HCT116 (cell line): ENCODE data around the gene C4BPB. TPM values are rescaled to one million over a fixed set of nuclear protein-coding genes. Genes with fewer than 3 reads are reported as not detected.

Source experiments
- ATAC-seq: fragments of 200-7000 bp; cut with Tn5 transposase; 2 replicates; pipeline ENCODE4 v1.9.1; 2020; ENCODE audit warnings: mild to moderate bottlenecking, moderate library complexity
- BruUV-seq: library from RNA; stranded (reverse); fragments of 400-500 nt; replicated peaks from 2 replicates; lab custom pipeline; 2021; lab: Mats Ljungman, UMichigan
- CTCF ChIA-PET: fragments of 300-600 bp; sonication (Branson Sonifier 250); formaldehyde crosslinking; loops from one replicate; lab custom pipeline; 2021; ENCODE audit warnings: antibody characterized with exemption; lab: Charles Lee
- POLR2A ChIA-PET: fragments of 300-600, 350-600 bp; sonication (Branson Sonifier 250); formaldehyde crosslinking; loops from one replicate; lab custom pipeline; 2021; ENCODE audit warnings: antibody characterized with exemption; lab: Charles Lee
- RAD21 ChIA-PET, 2 experiments: fragments of 300-600 bp; sonication (Branson Sonifier 250); formaldehyde crosslinking; loops; one replicate each; lab custom pipeline; 2023; ENCODE audit warnings: low total read pairs in 2 of 2; ENCODE audit not compliant: uncharacterized antibody in 2 of 2, unreplicated experiment in 2 of 2, low non-redundant PET in 1 of 2; lab: Charles Lee
- DNase-seq: peaks from one replicate; pipeline ENCODE4 v3.0.0-alpha.2; 2010; ENCODE audit warnings: low read depth, low spot score
- H2AFZ ChIP-seq: fragments of 200-600 bp; shearing (Covaris generic), sonication (generic); 2 replicates; pipeline ENCODE4 v1.6.1; 2017; ENCODE audit warnings: low read depth, mixed run types, mixed read lengths, antibody characterized with exemption, low read length; ENCODE audit not compliant: poor library complexity, severe bottlenecking
- H3K27ac ChIP-seq: 2 replicates; pipeline ENCODE4 v1.5.1; 2012; ENCODE audit warnings: low read depth, low read length
- H3K27me3 ChIP-seq: fragments of 200-600 bp; sonication (generic); 2 replicates; pipeline ENCODE4 v1.6.1; 2016; ENCODE audit warnings: mixed run types, low read length, mixed read lengths; ENCODE audit not compliant: insufficient read depth
- H3K36me3 ChIP-seq, 2 experiments: fragments of 200-500 bp in 1 of 2; fragments of 200-600 bp in 1 of 2; sonication (Bioruptor generic) in 1 of 2; sonication (generic) in 1 of 2; 2 replicates each; pipeline versions ENCODE4 v1.5.1 to v1.6.1; 2014 to 2016; ENCODE audit warnings: low read length in 2 of 2, inconsistent platforms in 1 of 2, mixed read lengths in 1 of 2, mixed run types in 1 of 2; ENCODE audit not compliant: insufficient read depth in 2 of 2, control insufficient read depth in 1 of 2
- H3K4me1 ChIP-seq, 2 experiments: fragments of 200-600 bp in 1 of 2; sonication (generic) in 1 of 2; 2 replicates each; pipeline versions ENCODE4 v1.5.1 to v1.6.1; 2012 to 2017; ENCODE audit warnings: low read length in 2 of 2, inconsistent platforms in 1 of 2, mild to moderate bottlenecking in 1 of 2, mixed read lengths in 1 of 2, mixed run types in 1 of 2, moderate library complexity in 1 of 2; ENCODE audit not compliant: insufficient read depth in 2 of 2, control insufficient read depth in 1 of 2
- H3K4me2 ChIP-seq: fragments of 200-600 bp; sonication (generic); 2 replicates; pipeline ENCODE4 v1.6.1; 2017; ENCODE audit warnings: mixed run types, low read length, mixed read lengths
- H3K4me3 ChIP-seq, 2 experiments: fragments of 200-600 bp in 1 of 2; sonication (generic) in 1 of 2; replicated peaks in 1 of 2; 2 replicates each; pipeline ENCODE4 v1.5.1; 2011 to 2016; ENCODE audit warnings: low read length in 2 of 2, control low read depth in 1 of 2, low read depth in 1 of 2, mild to moderate bottlenecking in 1 of 2, mixed read lengths in 1 of 2, mixed run types in 1 of 2
- H3K79me2 ChIP-seq: fragments of 200-600 bp; sonication (generic); 2 replicates; pipeline ENCODE4 v1.6.1; 2017; ENCODE audit warnings: mild to moderate bottlenecking, mixed run types, low read length, moderate library complexity, mixed read lengths; ENCODE audit not compliant: insufficient read depth
- H3K9ac ChIP-seq: fragments of 200-600 bp; sonication (generic); 2 replicates; pipeline ENCODE4 v1.6.1; 2016; ENCODE audit warnings: low read length, mixed read lengths
- H3K9me2 ChIP-seq: fragments of 200-600 bp; sonication (generic), shearing (Covaris generic); 2 replicates; pipeline ENCODE4 v1.6.1; 2017; ENCODE audit warnings: mixed run types, mild to moderate bottlenecking, moderate library complexity; ENCODE audit not compliant: insufficient read depth
- H3K9me3 ChIP-seq, 2 experiments: fragments of 200-500 bp in 1 of 2; fragments of 200-600 bp in 1 of 2; sonication (Bioruptor generic) in 1 of 2; sonication (generic) in 1 of 2; 2 replicates each; pipeline ENCODE4 v1.6.1; 2014 to 2017; ENCODE audit warnings: low read length in 2 of 2, mixed read lengths in 2 of 2, inconsistent platforms in 1 of 2, low read depth in 1 of 2, mild to moderate bottlenecking in 1 of 2, mixed run types in 1 of 2, moderate library complexity in 1 of 2; ENCODE audit not compliant: control insufficient read depth in 1 of 2, insufficient read depth in 1 of 2
- H4K20me1 ChIP-seq: fragments of 200-600 bp; sonication (generic), shearing (Covaris generic); 2 replicates; pipeline ENCODE4 v1.6.1; 2017; ENCODE audit warnings: mixed run types, mild to moderate bottlenecking, moderate library complexity; ENCODE audit not compliant: insufficient read depth
- EZH2 ChIP-seq: fragments of 200-600 bp; sonication (generic); IDR thresholded peaks from 2 replicates; pipeline ENCODE4 v1.6.1; 2017; ENCODE audit warnings: antibody characterized with exemption, mixed run types
- FOSL1 ChIP-seq: IDR thresholded peaks from 2 replicates; pipeline ENCODE4 v1.6.1; 2012; ENCODE audit warnings: low read depth
- JUND ChIP-seq: IDR thresholded peaks from 2 replicates; pipeline ENCODE4 v1.6.1; 2012
- RAD21 ChIP-seq: IDR thresholded peaks from 2 replicates; pipeline ENCODE4 v1.6.1; 2012; ENCODE audit warnings: low read depth, mild to moderate bottlenecking
- intact Hi-C: fragments of 100-400 bp; cut with micrococcal nuclease; formaldehyde crosslinking; loops from 2 replicates; pipeline ENCODE4 v1.10.0; 2022
- total RNA-seq: library from RNA; stranded (reverse); gene quantifications from one replicate; pipeline ENCODE4 v1.2.1, GENCODE V29; 2021; ENCODE audit not compliant: unreplicated experiment
- TF ChIP-seq, protein P1 (sequence below): IDR thresholded peaks from 2 replicates; pipeline ENCODE4 v1.6.1; 2011; ENCODE audit warnings: mild to moderate bottlenecking, low read length, moderate library complexity; ENCODE audit not compliant: insufficient replicate concordance; ENCODE audit errors: extremely low read depth
- TF ChIP-seq, protein P2 (sequence below): IDR thresholded peaks from 2 replicates; pipeline ENCODE4 v1.6.1; 2012

C4BPB gene
- total RNA-seq, 1 experiment from 2014 or later, result not detected

DNA sequence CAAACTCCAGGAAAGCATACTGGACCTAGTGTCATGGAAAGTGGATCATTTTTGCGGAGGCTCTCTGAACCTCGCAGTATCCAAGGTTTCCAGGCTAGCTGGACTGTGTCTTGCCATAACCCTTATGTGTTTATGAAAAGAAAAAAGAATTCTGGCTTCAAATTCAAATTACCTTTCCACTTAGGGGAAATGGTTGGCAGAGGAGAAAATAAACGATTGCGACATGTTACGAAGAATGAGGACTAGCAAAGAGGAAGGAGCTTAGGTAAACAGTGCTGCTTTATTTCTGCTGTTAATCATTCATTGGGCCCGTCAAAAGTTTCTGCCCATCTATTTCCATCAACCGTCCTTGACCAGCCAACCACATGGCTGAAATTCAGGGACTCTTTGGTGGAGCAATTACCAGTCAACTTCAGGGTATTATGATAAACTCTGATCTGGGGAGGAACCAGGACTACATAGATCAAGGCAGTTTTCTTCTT lies 15.3 kb downstream of the C4BPB start, which contains the start of gene C4BPA (continued):
- TF ChIP-seq FOSL1, result no peak
- TF ChIP-seq, all 23 proteins: peak for 0

DNA sequence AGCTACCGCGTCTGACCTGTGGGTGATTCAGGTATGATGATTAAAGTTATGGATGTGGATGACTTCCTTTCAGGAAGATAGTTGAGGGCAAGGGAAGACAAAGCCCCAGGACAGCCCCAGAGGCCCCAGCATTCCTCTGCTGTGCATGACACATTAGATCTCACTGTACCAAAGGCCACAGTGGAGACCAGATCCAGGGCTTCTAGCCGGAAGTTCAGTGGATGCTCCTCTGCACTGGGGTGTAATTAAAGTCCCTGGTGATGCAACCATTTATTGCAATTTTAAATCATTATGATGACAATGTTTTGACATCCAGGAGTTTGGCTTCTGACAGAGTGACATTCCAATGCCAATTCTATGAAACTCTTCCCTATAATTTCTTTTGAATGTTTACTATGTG lies 20.3 kb downstream of the C4BPB start:
- ATAC-seq (no peak), DNase-seq (no peak)
- Histone ChIP-seq H3K9me3 (no peaks in the 10 kb centered on the region), H3K27me3 (no peaks in the 10 kb centered on the region), H3K9me2 (no peaks in the 10 kb centered on the region), H3K79me2 (no peaks in the 10 kb centered on the region), H3K9ac (no peak overlapping the region), H3K4me1 (no peaks in the 10 kb centered on the region)
- POLR2A ChIA-PET, result no interaction called here
- TF ChIP-seq RAD21, result no peak
- no peak for TF ChIP-seq EZH2
- TF ChIP-seq, protein P1, sequence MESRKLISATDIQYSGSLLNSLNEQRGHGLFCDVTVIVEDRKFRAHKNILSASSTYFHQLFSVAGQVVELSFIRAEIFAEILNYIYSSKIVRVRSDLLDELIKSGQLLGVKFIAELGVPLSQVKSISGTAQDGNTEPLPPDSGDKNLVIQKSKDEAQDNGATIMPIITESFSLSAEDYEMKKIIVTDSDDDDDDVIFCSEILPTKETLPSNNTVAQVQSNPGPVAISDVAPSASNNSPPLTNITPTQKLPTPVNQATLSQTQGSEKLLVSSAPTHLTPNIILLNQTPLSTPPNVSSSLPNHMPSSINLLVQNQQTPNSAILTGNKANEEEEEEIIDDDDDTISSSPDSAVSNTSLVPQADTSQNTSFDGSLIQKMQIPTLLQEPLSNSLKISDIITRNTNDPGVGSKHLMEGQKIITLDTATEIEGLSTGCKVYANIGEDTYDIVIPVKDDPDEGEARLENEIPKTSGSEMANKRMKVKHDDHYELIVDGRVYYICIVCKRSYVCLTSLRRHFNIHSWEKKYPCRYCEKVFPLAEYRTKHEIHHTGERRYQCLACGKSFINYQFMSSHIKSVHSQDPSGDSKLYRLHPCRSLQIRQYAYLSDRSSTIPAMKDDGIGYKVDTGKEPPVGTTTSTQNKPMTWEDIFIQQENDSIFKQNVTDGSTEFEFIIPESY, result no peak
- no peak for TF ChIP-seq JUND
- TF ChIP-seq, protein P2, sequence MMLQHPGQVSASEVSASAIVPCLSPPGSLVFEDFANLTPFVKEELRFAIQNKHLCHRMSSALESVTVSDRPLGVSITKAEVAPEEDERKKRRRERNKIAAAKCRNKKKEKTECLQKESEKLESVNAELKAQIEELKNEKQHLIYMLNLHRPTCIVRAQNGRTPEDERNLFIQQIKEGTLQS, result no peak
- TF ChIP-seq, all 23 proteins: peak for 0
- RAD21 ChIA-PET, result no interaction called here
- Histone ChIP-seq H3K4me2 (no peak overlapping the region), H3K36me3 (no peaks in the 10 kb centered on the region), H4K20me1 (no peaks in the 10 kb centered on the region), H3K4me3 (no peak overlapping the region), H3K27ac (no peak overlapping the region), H2AFZ (no peak overlapping the region)
- no TSS peak for BruUV-seq
- CTCF ChIA-PET, result no interaction called here
- intact Hi-C loops, result no loop called here
